ENCODE data around the gene SERPINA10. TPM values are rescaled to one million over a fixed set of nuclear protein-coding genes. Genes with fewer than 3 reads are reported as not detected.
"Not testable (repeated sequence)": the region's sequence is repeated elsewhere in the genome, so short reads cannot be mapped to it uniquely, and the experiment has no call there.

SERPINA10 gene
- total RNA-seq, 1 experiment from 2014 or later: not detected

GRCh38 chr14:94292526-94292871, 569 bp downstream of the SERPINA10 start:
- in situ Hi-C loops (cut with HindIII; ENCODE audit: low pct_unique_long_range_greater_than_20kb, low sequenced_read_pairs): no loop called here
- DNase-seq (ENCODE audit: low read depth, low spot score): no peak

GRCh38 chr14:94291906-94292525, 1.1 kb downstream of the SERPINA10 start:
- no peak for DNase-seq (ENCODE audit: low read depth, low spot score)
- in situ Hi-C loops (cut with HindIII; ENCODE audit: low pct_unique_long_range_greater_than_20kb, low sequenced_read_pairs): no loop called here

- in situ Hi-C loops (cut with HindIII; ENCODE audit: low pct_unique_long_range_greater_than_20kb, low sequenced_read_pairs): no loop called here
- no peak for DNase-seq (ENCODE audit: low read depth, low spot score)
Measured at GRCh38 chr14:94291159-94291905, 1.7 kb downstream of the SERPINA10 start.

DNA sequence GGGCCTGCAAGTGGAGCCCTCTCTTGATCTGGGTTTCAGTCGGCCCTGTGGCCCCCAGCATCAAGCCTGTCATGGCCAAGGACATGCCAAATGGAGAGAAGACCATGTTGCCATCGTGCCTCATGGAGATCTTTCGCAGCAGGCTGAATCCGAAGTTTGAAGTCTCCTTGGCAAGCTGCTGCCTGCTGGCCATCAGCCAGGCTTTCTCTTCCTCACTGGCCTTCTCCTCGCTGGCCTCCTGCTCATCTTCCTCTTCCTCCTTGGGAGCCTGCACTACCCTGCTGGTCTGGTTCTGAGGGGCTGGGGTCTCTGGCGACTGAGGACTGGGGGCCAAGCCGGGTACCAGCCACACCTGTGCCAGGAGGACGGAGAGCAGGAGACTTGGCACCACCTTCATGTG, 2.9 kb downstream of the SERPINA10 start:
- no peak for DNase-seq (ENCODE audit: low read depth, low spot score)
- in situ Hi-C loops (cut with HindIII; ENCODE audit: low pct_unique_long_range_greater_than_20kb, low sequenced_read_pairs): no loop called here

GRCh38 chr14:94288610-94289465, 4.2 kb downstream of the SERPINA10 start:
- no peak for DNase-seq (ENCODE audit: low read depth, low spot score)
- in situ Hi-C loops (cut with HindIII; ENCODE audit: low pct_unique_long_range_greater_than_20kb, low sequenced_read_pairs): no loop called here

- in situ Hi-C loops (cut with HindIII; ENCODE audit: low pct_unique_long_range_greater_than_20kb, low sequenced_read_pairs): no loop called here
- no peak for DNase-seq (ENCODE audit: low read depth, low spot score)
Measured at GRCh38 chr14:94285158-94285557, 7.9 kb downstream of the SERPINA10 start.

GRCh38 chr14:94284221-94284620, 8.8 kb downstream of the SERPINA10 start:
- DNase-seq (ENCODE audit: low read depth, low spot score): no peak
- in situ Hi-C loops (cut with HindIII; ENCODE audit: low pct_unique_long_range_greater_than_20kb, low sequenced_read_pairs): no loop called here

- DNase-seq (ENCODE audit: low read depth, low spot score): no peak
- in situ Hi-C loops (cut with HindIII; ENCODE audit: low pct_unique_long_range_greater_than_20kb, low sequenced_read_pairs): no loop called here
Measured at GRCh38 chr14:94282991-94283723, 9.9 kb downstream of the SERPINA10 start.

DNA sequence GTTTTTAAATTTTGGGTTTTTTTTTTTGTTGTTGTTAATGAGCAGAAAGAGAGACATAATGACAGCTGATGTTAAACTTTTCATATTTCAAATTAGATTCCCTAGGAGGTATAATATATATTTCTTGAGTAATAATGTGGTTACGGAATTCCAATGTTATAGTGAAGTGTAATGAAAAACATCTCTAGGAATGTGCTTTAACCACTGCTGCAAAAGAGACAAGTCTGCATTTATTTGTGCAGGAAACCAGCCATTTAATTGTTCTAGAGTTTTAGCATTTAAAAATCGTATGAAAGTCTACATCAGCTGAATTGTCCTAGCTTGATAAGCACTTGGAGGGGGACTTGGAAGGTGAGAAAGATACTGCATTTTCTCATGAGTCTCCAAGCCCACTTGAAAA, 14.3 kb downstream of the SERPINA10 start:
- in situ Hi-C loops (cut with HindIII; ENCODE audit: low pct_unique_long_range_greater_than_20kb, low sequenced_read_pairs): no loop called here
- DNase-seq (ENCODE audit: low read depth, low spot score): no peak

DNA sequence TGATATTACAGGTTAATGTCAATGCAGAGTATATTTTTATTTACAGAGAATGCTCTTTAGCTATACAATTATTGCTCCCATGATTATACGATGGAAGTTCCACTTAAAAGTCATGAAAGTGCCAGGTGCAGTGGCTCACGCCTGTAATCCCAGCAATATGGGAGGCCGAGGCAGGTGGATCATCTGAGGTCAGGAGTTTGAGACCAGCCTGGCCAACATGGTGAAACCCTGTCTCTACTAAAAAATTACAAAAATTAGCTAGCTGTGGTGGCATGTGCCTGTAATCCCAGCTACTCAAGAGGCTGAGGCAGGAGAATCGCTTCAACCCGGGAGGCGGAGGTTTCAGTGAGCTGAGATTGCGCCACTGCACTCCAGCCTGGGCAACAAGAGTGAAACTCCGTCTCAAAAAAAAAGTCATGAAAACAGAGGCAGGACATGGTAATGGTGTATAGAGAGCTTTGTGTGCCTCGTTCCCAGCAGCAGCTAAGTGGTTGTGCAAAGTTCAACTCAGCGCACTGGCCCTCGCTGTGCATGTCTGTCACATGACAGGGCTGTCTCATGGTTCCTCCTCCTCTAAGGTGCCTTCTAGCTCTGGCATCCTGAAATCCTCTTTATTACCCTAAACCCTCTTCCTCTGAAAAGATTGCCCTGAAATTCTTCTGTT, 16.0 kb downstream of the SERPINA10 start:
- peak; percentile 1 for DNase-seq (ENCODE audit: low read depth, low spot score)

DNA sequence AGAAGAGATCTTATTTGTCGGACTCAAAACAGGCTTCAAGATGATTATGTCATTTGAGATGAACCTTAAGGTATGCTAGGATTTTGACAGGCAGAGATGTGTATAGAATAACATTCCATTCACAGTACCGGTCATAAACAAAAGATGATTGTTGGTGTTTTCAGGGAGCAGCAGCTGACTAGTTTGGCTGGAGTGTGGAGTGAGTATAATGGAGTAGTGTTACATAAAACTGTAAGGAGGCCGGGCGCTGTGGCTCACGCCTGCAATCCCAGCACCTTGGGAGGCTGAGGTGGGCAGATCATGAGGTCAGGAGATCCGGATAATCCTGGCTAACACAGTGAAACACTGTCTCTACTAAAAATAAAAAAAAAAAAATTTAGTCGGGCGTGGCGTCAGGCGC, 23.9 kb downstream of the SERPINA10 start:
- DNase-seq (ENCODE audit: low read depth, low spot score): peak; percentile 98
- in situ Hi-C loops (cut with HindIII; ENCODE audit: low pct_unique_long_range_greater_than_20kb, low sequenced_read_pairs): no loop called here

More for the DNA sequence above, 16.0 kb downstream of the SERPINA10 start:
- in situ Hi-C loops (cut with HindIII; ENCODE audit: low pct_unique_long_range_greater_than_20kb, low sequenced_read_pairs): not testable (repeated sequence)

GRCh38 chr14:94268582-94268981, 24.5 kb downstream of the SERPINA10 start:
- in situ Hi-C loops (cut with HindIII; ENCODE audit: low pct_unique_long_range_greater_than_20kb, low sequenced_read_pairs): not testable (repeated sequence)
- peak; percentile 62 for DNase-seq (ENCODE audit: low read depth, low spot score)

- in situ Hi-C loops (cut with HindIII; ENCODE audit: low pct_unique_long_range_greater_than_20kb, low sequenced_read_pairs): no loop called here
Measured at GRCh38 chr14:94267352-94267751, 25.7 kb downstream of the SERPINA10 start.

DNA sequence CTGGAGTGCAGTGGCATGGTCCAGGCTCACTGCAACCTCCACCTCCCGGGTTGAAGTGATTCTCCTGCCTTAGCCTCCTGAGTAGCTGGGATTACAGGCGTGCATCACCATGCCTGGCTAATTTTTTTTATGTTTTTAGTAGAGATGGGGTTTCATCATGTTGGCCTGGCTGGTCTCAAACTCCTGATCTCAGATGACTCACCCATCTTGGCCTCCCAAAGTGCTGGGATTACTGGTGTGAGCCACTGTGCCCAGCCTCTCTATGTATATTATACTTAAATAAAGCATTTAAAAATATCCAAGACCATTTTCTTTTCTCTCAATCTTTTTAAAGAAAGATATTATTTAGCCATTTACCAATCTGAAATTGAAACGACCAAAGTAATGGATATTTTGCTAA, 28.9 kb downstream of the SERPINA10 start:
- in situ Hi-C loops (cut with HindIII; ENCODE audit: low pct_unique_long_range_greater_than_20kb, low sequenced_read_pairs); DNase-seq (ENCODE audit: low read depth, low spot score): not testable (repeated sequence)

More at GRCh38 chr14:94267352-94267751, 25.7 kb downstream of the SERPINA10 start:
- no peak for DNase-seq (ENCODE audit: low read depth, low spot score)

GRCh38 chr14:94244182-94244581, 48.9 kb downstream of the SERPINA10 start:
- in situ Hi-C loops (cut with HindIII; ENCODE audit: low pct_unique_long_range_greater_than_20kb, low sequenced_read_pairs): no loop called here
- DNase-seq (ENCODE audit: low read depth, low spot score): no peak

DNA sequence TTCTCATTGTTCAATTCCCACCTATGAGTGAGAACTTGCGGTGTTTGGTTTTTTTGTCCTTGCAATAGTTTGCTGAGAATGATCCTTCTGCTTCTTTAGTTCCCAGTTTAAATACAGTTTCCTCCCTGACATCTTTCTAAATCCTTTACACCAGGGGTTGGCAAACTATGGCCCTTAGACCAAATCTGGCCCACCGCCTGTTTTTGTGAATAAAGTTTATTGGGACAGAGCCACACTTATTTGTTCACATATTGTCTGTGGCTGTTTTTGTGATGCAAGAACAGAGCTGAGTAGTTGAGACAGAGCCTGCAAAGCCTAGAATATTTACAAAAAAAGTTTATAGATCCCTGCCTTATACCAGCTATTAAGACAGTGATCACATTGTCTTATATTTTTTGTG, 53.7 kb downstream of the SERPINA10 start:
- in situ Hi-C loops (cut with HindIII; ENCODE audit: low pct_unique_long_range_greater_than_20kb, low sequenced_read_pairs): no loop called here
- no peak for DNase-seq (ENCODE audit: low read depth, low spot score)

DNA sequence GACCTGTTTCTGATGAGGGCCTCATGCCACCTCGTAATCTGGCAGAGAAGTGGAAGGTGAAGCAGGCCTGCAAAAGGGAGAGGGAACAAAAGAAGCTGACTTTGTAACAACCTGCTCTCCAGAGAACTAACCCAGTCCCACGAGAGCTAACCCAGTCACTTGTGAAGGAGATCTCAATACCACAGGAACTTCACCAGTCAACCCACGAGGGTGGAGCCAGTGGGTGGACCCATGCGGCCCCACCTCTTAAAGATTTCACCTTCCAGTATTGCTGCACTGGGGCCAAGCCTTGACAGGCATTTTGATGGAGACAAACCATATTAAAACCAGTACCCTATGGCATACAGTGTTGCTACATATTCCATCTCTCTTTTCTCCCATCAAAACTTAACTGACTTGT, 55.1 kb downstream of the SERPINA10 start:
- in situ Hi-C loops (cut with HindIII; ENCODE audit: low pct_unique_long_range_greater_than_20kb, low sequenced_read_pairs): no loop called here

More for the DNA sequence above, 55.1 kb downstream of the SERPINA10 start:
- no peak for DNase-seq (ENCODE audit: low read depth, low spot score)

Data from SK-MEL-5 (cell line).